ENCODE results near the gene SLC39A13. TPM values are rescaled to one million over a fixed set of nuclear protein-coding genes. Genes with fewer than 3 reads are reported as not detected.

Gene SLC39A13
- total and polyA plus RNA-seq, 8 donors = 29.6 to 66.1 (median 36.6) TPM

DNA sequence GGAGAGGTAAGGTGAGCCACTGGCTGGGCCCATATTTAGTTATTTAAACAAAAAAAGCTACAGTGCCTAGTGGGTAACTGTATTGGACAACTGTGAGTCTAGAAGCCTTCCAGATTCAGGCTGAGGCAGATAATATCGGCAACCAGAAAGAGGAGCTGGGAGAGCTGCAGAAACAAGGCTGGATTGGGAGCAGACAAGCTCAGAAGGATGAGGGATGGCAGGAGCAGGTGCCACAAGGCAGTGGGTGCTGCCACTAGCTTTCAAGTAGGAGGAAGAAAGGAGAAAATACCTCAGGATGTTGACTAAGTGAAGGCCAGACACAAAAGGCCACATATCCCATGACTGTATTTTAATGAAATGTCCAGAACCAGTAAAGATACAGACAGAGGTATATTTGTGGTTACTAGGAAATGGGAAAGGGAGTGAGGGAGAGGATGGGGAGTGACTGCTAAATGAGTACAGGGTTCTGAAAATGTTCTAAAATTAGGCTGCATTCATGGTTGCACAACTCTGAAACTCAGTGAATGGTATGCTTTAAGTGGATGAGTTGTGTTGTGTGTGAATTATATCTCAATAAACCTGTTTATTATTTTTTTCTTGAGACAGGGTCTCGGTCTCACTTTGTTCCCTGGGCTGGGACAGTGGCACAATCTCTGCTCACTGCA, 52.3 kb downstream of the SLC39A13 start:
- H3K4me1 ChIP-seq = peaks cover 0 to under 1% of the 10 kb centered on the region in 2 donors
- H3K27me3 ChIP-seq = no peaks in the 10 kb centered on the region
- H3K9me3 ChIP-seq = no peaks in the 10 kb centered on the region
- intact Hi-C loops (cut with DNase I) = no loop called here
- H3K36me3 ChIP-seq = peaks cover 0 to 52% of the 10 kb centered on the region in 2 donors
- no peak for DNase-seq
- H3K27ac ChIP-seq = no peak overlapping the region
- H3K4me3 ChIP-seq = no peak overlapping the region
- no peak for ATAC-seq
- TF ChIP-seq, protein P1, sequence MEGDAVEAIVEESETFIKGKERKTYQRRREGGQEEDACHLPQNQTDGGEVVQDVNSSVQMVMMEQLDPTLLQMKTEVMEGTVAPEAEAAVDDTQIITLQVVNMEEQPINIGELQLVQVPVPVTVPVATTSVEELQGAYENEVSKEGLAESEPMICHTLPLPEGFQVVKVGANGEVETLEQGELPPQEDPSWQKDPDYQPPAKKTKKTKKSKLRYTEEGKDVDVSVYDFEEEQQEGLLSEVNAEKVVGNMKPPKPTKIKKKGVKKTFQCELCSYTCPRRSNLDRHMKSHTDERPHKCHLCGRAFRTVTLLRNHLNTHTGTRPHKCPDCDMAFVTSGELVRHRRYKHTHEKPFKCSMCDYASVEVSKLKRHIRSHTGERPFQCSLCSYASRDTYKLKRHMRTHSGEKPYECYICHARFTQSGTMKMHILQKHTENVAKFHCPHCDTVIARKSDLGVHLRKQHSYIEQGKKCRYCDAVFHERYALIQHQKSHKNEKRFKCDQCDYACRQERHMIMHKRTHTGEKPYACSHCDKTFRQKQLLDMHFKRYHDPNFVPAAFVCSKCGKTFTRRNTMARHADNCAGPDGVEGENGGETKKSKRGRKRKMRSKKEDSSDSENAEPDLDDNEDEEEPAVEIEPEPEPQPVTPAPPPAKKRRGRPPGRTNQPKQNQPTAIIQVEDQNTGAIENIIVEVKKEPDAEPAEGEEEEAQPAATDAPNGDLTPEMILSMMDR (IDR thresholded peaks at IDR 0.05) = no peak

DNA sequence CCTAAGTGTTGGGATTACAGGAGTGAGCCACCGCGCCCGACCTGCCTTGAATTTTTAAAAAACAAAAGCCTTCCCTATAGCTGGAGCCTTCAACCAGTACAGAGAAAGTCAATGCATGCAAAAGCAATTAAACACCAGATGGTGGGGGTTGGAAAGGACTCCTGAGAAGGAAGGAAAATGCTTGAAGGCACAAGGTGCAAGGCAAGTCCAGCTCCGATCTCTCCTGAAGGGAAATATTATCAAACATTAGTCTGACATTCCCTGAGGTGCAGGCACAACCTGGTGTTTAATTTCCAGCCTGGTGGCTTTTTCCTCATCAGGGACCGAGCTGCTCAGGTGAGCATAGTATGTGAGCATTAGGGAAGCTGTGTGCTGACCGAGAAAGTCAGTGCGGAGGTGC, 53.5 kb downstream of the SLC39A13 start:
- H3K27ac ChIP-seq = no peak overlapping the region
- H3K36me3 ChIP-seq = peaks cover 0 to 61% of the 10 kb centered on the region in 2 donors
- DNase-seq = no peak
- H3K27me3 ChIP-seq = no peaks in the 10 kb centered on the region
- H3K9me3 ChIP-seq = no peaks in the 10 kb centered on the region
- no peak overlapping the region for H3K4me3 ChIP-seq
- H3K4me1 ChIP-seq = peaks cover 0 to 12% of the 10 kb centered on the region in 2 donors
- no peak for ATAC-seq
- TF ChIP-seq, protein P1 (IDR thresholded peaks at IDR 0.05) = no peak
- intact Hi-C loops (cut with DNase I) = no loop called here

DNA sequence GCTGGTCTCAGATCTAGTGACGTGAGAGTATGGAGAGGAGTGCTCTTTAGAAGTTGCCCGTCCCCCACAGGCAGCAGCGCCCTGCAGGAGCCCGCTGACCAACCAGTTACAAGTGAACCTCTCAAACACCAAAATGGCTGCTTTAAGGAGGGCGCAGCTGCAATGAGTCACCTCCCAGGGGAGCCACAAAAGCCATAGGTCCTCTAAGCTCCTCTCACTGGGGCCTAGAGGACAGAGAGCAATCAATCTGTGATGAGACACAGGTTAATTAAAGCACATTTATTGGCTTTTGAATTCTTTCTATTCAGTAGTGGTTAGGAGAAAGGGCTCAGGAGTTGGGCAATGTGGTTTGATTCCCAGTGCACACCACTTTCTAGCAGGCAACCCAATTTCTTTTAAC, 56.1 kb downstream of the SLC39A13 start:
- intact Hi-C loops (cut with DNase I) = no loop called here
- peak; percentile 55 for ATAC-seq

More for the DNA sequence above, 56.1 kb downstream of the SLC39A13 start:
- no peak overlapping the region for H3K27ac ChIP-seq
- TF ChIP-seq, protein P1 (IDR thresholded peaks at IDR 0.05) = no peak
- H3K4me1 ChIP-seq = peaks cover 6 to 21% of the 10 kb centered on the region in 2 donors
- no peaks in the 10 kb centered on the region for H3K27me3 ChIP-seq
- no peaks in the 10 kb centered on the region for H3K9me3 ChIP-seq
- DNase-seq = no peak
- peaks cover 0 to 76% of the 10 kb centered on the region in 2 donors for H3K36me3 ChIP-seq
- no peak overlapping the region for H3K4me3 ChIP-seq

Small RNA genes within 50 kb of the gene (microRNA-seq; reads per million reads assigned to microRNA genes)
- 0 reads per million in 2 donors for gene MIR4487

Other genes with a start within 250 kb of the SLC39A13 start
- gene ARFGAP2, start 231.7 kb upstream of the SLC39A13 start, total RNA-seq = 10 to 100 TPM; 79.1 to 86.3 TPM
- 100 to 1,000 TPM in 1 of 6 donors, 10 to 100 TPM in 5; 86.3 to 103 (median 94.6) TPM for gene ARFGAP2, start 231.7 kb upstream of the SLC39A13 start, polyA plus RNA-seq (ENCODE audit: insufficient read length in 6 of 6)
- 10 to 100 TPM; 32.9 to 44.2 TPM for gene PACSIN3, start 222.2 kb upstream of the SLC39A13 start, total RNA-seq
- gene PACSIN3, start 222.2 kb upstream of the SLC39A13 start, polyA plus RNA-seq (ENCODE audit: insufficient read length in 6 of 6) = 10 to 100 TPM; 41.1 to 63.1 (median 50.6) TPM
- 10 to 100 TPM; 32.0 to 33.1 TPM for gene DDB2, start 193.6 kb upstream of the SLC39A13 start, total RNA-seq
- 10 to 100 TPM; 22.9 to 27.5 (median 23.4) TPM for gene DDB2, start 193.6 kb upstream of the SLC39A13 start, polyA plus RNA-seq (ENCODE audit: insufficient read length in 6 of 6)
- 10 to 100 TPM; 41.5 to 59.9 TPM for gene ACP2, start 159.8 kb upstream of the SLC39A13 start, total RNA-seq
- gene ACP2, start 159.8 kb upstream of the SLC39A13 start, polyA plus RNA-seq (ENCODE audit: insufficient read length in 6 of 6) = 10 to 100 TPM; 37.1 to 41.5 (median 41.1) TPM
- gene NR1H3, start 150.6 kb upstream of the SLC39A13 start, total RNA-seq = 10 to 100 TPM; 39.7 to 66.9 TPM
- gene NR1H3, start 150.6 kb upstream of the SLC39A13 start, polyA plus RNA-seq (ENCODE audit: insufficient read length in 6 of 6) = 10 to 100 TPM; 44.8 to 57.6 (median 52.0) TPM
- 10 to 100 TPM; 33.0 to 52.9 TPM for gene MADD, start 138.5 kb upstream of the SLC39A13 start, total RNA-seq
- 10 to 100 TPM; 42.6 to 53.8 (median 51.9) TPM for gene MADD, start 138.5 kb upstream of the SLC39A13 start, polyA plus RNA-seq (ENCODE audit: insufficient read length in 6 of 6)
- gene MYBPC3, start 55.9 kb upstream of the SLC39A13 start, total RNA-seq = 1 to 10 TPM in 1 of 2 donors, under 1 TPM in 1; 0.52 to 2.0 TPM
- under 1 TPM in 3 of 6 donors, not detected in 3; 0.06 to 0.25 (median 0.09) TPM for gene MYBPC3, start 55.9 kb upstream of the SLC39A13 start, polyA plus RNA-seq (ENCODE audit: insufficient read length in 6 of 6)
- gene SPI1, start 30.0 kb upstream of the SLC39A13 start, total RNA-seq = 100 to 1,000 TPM in 1 of 2 donors, 10 to 100 TPM in 1; 75.6 to 194 TPM
- 1 to 10 TPM; 4.9 to 6.8 (median 5.8) TPM for gene SPI1, start 30.0 kb upstream of the SLC39A13 start, polyA plus RNA-seq (ENCODE audit: insufficient read length in 6 of 6)
- gene PSMC3, start 17.8 kb downstream of the SLC39A13 start, total RNA-seq = 100 to 1,000 TPM in 1 of 2 donors, 10 to 100 TPM in 1; 86.7 to 133 TPM
- gene PSMC3, start 17.8 kb downstream of the SLC39A13 start, polyA plus RNA-seq (ENCODE audit: insufficient read length in 6 of 6) = 100 to 1,000 TPM; 123 to 163 (median 130) TPM
- gene RAPSN, start 40.5 kb downstream of the SLC39A13 start, total RNA-seq = 1 to 10 TPM in 1 of 2 donors, under 1 TPM in 1; 0.79 to 1.0 TPM
- under 1 TPM; 0.26 to 0.61 (median 0.49) TPM for gene RAPSN, start 40.5 kb downstream of the SLC39A13 start, polyA plus RNA-seq (ENCODE audit: insufficient read length in 6 of 6)
- 100 to 1,000 TPM in 1 of 2 donors, 10 to 100 TPM in 1; 76.8 to 107 TPM for gene CELF1, start 144.5 kb downstream of the SLC39A13 start, total RNA-seq
- gene CELF1, start 144.5 kb downstream of the SLC39A13 start, polyA plus RNA-seq (ENCODE audit: insufficient read length in 6 of 6) = 10 to 100 TPM; 80.2 to 98.9 (median 90.7) TPM
- gene PTPMT1, start 157.0 kb downstream of the SLC39A13 start, total RNA-seq = 10 to 100 TPM; 61.4 to 75.2 TPM
- 10 to 100 TPM; 35.0 to 42.9 (median 39.3) TPM for gene PTPMT1, start 157.0 kb downstream of the SLC39A13 start, polyA plus RNA-seq (ENCODE audit: insufficient read length in 6 of 6)
- gene KBTBD4, start 170.4 kb downstream of the SLC39A13 start, total RNA-seq = 10 to 100 TPM; 13.3 to 13.9 TPM
- gene KBTBD4, start 170.4 kb downstream of the SLC39A13 start, polyA plus RNA-seq (ENCODE audit: insufficient read length in 6 of 6) = 10 to 100 TPM; 18.0 to 21.5 (median 20.7) TPM
- gene NDUFS3, start 170.5 kb downstream of the SLC39A13 start, total RNA-seq = 10 to 100 TPM; 76.2 to 89.0 TPM
- gene NDUFS3, start 170.5 kb downstream of the SLC39A13 start, polyA plus RNA-seq (ENCODE audit: insufficient read length in 6 of 6) = 100 to 1,000 TPM in 5 of 6 donors, 10 to 100 TPM in 1; 99.6 to 105 (median 103) TPM
- not detected for gene FAM180B, start 178.1 kb downstream of the SLC39A13 start, total RNA-seq
- gene FAM180B, start 178.1 kb downstream of the SLC39A13 start, polyA plus RNA-seq (ENCODE audit: insufficient read length in 6 of 6) = under 1 TPM; 0.13 to 0.35 (median 0.25) TPM
- 1 to 10 TPM in 1 of 2 donors, under 1 TPM in 1; 0.21 to 1.3 TPM for gene C1QTNF4, start 185.8 kb downstream of the SLC39A13 start, total RNA-seq
- 1 to 10 TPM; 2.1 to 6.9 (median 4.1) TPM for gene C1QTNF4, start 185.8 kb downstream of the SLC39A13 start, polyA plus RNA-seq (ENCODE audit: insufficient read length in 6 of 6)
- 100 to 1,000 TPM in 1 of 2 donors, 10 to 100 TPM in 1; 78.4 to 116 TPM for gene MTCH2, start 234.0 kb downstream of the SLC39A13 start, total RNA-seq
- 10 to 100 TPM; 53.7 to 70.6 (median 63.5) TPM for gene MTCH2, start 234.0 kb downstream of the SLC39A13 start, polyA plus RNA-seq (ENCODE audit: insufficient read length in 6 of 6)

All from left lung (tissue), 10 donors.